GM21723 (cell line): ENCODE results near the gene PLK5.

Experiments used
- ATAC-seq: cut with Tn5 transposase; IDR thresholded peaks from one replicate; pipeline ENCODE4 v1.9.1; 2021; ENCODE audit warnings: mild to moderate bottlenecking, moderate library complexity; ENCODE audit not compliant: unreplicated experiment

PLK5 gene

DNA sequence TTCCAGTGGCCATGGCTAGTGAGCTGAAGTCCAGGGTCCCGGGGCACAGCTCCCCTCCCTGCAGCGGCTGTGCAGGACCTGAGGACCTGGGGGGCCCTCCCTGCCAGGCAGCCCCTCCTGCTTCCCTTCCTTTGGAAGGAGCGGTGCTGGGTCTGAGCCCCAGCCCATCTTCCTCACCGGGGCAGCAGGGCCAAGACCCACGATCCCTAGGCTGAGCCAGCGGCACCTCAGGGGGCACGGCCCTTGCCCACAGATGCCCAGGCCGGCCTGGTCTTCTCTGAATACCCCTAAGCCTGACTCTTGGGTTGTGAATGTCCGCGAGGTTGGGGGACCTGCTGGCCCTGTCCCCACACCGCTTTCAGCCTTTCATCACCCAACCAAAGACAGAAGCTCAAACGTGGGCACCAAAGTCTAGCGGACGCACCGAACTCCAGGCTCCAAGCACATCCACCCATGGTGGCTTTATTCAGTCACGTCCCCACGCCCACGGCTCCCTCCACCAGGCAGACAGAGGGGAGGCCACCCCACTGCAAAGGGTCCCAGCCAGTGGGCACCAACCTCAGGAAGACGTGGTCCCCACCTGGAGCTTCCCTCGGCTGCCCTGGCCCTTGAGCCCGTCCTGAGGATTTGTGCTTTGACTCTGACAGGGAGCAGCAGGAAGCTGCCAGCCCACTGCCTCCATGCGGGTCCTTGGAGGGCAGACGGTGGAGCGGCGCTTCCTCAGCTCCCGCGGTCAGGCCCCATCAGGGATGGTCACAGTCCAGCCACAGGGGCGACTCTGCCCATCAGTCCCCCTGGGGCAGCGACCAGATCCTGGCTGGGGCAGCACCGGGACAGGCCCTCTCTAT lies 52.6 kb downstream of the PLK5 start:
- ATAC-seq, result no peak

DNA sequence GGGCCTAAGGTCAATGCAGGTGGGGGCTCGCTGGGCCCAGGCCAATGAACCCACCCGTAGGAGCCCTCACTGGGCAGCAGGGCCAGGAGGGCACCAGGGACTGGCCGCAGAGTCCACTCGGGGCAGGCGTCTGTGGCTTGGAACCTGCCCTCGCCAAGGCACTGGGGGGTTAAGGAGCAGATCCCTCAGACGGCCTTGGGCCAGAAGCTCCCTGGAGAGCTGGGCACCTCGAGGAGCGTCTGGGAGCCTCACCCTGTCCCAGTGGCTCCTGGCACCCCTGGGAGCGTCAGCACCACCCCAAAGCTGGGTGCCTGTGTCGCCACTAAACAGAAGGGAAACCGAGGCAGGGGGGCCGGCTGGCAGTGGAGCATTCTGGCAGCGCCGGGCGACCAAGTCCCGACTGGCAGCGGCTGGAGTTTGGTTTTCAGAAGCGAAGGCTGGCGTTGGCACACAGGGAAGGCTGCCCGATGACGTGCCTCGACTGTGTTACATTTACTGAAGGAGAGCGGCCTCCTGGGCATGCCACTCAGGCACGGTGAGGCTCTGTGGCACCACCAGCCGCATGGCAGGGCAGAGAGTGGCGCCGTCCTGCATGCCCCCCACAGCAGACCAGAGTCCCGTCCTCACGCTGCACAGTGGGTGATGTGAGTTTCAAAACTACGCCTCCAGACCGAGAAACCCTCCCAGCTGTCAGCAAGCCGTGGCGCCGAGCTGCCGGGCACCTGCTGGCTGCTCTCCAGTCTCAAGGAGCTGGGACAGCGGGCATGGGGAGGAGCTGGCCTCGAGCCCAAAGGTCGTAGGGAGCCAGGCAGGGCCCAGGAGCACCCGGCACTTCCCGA lies 53.4 kb downstream of the PLK5 start:
- ATAC-seq, result no peak

DNA sequence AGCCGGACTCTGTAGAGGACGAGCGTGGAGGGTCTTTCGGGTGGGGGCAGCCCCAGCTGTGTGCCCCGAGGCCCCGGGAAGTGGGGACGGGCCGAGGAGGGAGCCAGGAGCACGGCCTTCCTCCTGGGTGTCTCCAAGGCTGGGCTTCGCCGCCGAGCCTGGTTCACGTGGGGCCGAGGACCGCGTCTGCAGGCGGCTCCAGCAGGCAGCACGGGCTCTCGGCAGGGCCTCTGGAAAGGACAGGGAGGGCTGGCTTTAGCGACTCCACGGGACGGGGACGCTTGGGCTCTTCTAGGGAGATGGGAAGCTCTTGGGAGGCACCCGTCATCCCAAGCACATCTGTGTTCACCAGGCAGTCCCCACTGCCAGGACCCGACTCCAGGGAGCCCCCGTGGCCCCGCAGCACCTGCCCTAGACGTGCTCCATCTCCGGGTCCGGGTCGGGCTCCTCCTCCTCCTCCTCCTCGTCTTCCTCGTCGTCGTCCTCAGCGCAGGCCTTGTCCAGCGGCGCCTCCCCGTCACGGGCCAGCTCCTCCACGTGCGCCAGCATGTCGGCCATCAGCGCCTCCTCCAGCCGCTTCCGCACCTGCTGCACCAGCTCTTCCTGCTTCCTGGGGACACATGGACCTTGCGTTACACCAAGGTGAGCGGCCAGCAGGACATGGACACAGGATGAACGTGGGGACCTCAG lies 54.2 kb downstream of the PLK5 start:
- ATAC-seq, result no peak

DNA sequence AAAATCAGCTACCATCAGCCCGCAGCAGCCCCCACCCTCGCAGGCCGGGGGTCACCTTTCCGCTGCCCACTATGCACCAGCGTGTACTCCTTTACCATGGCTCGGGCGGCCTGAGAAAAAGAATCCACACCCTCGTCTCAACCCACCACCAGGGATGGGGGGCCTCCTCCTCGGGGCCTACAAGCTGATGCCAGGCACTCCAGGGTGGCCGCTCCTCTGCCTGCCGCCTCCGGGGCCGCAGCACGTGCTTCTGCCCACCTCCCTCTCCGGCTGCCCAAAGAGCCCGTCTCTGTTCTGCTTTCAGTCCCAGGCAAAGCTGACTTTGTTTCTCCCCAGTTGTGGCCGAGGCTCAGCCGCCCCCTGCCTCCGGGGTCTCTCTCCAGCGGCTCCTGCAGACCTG lies 55.3 kb downstream of the PLK5 start:
- ATAC-seq, result no peak

DNA sequence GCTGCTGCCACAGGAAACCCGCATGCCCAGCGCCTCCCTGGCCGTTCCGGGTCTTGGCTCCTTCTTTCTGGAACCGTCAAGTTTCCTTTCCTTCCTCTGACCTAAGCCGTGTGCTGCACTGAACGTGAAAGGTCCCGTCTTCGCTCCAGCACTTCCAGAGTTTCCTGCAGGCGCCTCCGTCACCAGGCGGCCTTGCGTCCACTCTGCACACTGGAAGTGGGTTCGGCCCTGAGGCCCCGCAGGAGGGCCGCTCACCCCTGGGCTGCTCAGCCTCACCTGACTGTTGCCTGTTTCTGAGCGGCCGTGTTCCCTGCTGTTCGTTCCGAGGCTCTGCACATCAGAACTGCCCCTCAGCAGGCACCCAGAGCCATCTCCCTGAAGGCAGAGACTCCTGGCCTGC lies 56.5 kb downstream of the PLK5 start:
- ATAC-seq, result no peak

DNA sequence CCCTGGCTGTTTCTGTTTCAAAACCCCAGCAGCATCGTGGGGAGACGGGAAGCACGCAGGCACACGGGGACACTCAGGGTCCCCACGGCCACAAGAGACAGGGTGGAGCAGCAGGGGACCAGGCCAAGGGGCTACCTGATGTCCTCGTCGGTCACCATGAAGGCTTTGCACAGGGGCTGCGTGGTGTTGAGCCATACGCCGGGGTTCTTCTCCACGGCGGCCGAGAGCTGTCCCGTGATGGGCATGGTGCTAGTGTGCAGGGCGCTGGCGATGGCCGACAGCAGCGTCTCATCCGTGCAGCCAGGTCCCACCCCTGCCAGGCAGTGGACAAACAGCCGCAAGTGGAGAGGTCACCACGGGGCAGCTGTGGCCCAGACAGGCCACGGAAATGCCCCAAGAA lies 57.1 kb downstream of the PLK5 start:
- no peak for ATAC-seq

DNA sequence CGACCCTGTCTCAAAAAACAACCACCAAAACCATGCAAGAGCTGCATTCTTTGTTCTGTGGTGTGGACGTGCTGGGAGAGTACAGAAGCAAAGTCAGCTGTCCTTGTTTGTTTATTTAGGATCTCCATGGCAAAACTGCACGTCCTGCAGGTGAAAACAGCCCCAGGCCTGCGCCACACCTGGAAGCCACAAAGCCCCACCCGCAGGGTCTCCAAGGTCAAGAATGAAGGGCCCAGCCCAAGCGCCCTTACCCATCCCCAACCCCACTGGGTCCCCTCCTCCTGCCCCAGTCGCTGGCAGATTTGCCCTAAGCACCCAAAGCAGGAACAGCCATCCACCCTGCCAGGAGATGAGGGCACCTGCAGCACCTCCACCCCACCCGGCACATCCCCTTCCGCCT lies 58.3 kb downstream of the PLK5 start:
- no peak for ATAC-seq

DNA sequence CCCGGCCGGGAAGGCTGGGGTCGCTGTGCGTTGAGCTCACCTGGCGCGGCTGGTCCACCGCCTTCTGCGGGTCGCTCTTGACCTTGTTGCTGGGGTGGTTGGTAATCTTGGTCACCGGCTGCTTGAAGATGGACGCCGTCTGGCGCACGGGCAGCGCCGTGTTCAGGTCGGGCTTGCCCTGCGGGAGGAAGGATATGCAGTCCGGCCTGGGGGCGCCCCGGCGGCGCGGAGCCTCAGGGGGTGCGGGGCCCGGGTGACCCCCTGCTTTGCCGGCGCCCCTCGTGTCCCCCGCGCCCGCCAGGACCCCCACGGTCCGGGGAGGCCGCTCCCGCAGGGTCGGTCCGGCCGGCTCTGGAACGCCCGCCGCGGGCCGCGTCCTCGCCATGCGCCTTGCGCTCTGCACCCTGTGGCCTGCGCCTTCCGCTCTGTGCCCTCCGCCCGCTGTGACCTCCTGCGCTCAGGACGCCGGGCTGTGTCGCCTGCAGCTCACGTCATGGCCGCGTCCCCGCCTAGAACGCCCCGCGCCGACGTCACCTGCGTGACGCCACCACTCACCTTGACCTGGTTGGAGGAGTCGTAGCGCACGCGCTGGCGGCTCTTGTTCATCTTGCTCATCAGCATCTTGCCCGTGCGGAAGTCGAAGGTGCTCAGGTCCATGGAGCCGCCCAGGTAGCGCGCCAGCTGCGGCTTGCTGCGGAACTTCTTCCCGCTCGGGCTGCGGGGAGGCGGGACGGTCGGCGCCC lies 60.8 kb downstream of the PLK5 start:
- no peak for ATAC-seq

DNA sequence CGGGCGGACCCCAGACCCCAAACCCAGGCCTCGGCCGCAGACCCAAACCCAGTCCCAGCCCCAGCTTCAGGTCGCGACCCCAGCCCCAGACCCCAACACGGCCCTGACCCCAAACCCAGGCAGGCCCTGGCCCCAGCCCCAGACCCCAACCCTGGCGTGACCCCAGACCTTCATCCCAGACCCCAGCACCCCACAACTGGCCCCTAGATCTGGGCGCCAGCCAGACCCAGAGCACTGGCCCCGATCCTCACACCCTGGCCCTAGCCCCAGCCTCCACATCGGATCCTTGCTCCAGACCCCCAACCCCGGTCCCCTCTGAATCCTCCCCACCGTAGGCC lies 61.3 kb downstream of the PLK5 start:
- ATAC-seq, result no peak
